Heart left ventricle (tissue), 16 donors: ENCODE measurements around the gene ITSN1. TPM values are rescaled to one million over a fixed set of nuclear protein-coding genes. Genes with fewer than 3 reads are reported as not detected.

Source experiments
- ATAC-seq, 4 donors: fragments of 200-7000 bp; cut with Tn5 transposase; one replicate each; pipeline ENCODE4 v1.9.1; 2020 to 2022; ENCODE audit warnings: moderate library complexity in 4 of 4, mild to moderate bottlenecking in 3 of 4, moderate number of reproducible peaks in 1 of 4
- DNase-seq, 5 donors: peaks; one replicate each; pipeline ENCODE4 v3.0.0-alpha.2; 2020
- H3K27ac ChIP-seq, 12 donors: fragments of 200-600 bp; sonication (generic) in 4 of 12; one replicate each; pipeline versions ENCODE4 v1.5.0 to v1.8.0; 2016 to 2022; ENCODE audit warnings: mild to moderate bottlenecking in 2 of 12
- H3K27me3 ChIP-seq, 9 donors: fragments of 200-600 bp; sonication (generic) in 2 of 9; one replicate each; pipeline versions ENCODE4 v1.5.1 to v1.8.0; 2016 to 2022; ENCODE audit warnings: mild to moderate bottlenecking in 3 of 9
- H3K36me3 ChIP-seq, 9 donors: fragments of 200-600 bp; sonication (generic) in 2 of 9; one replicate each; pipeline versions ENCODE4 v1.5.0 to v1.8.0; 2018 to 2022; ENCODE audit warnings: mild to moderate bottlenecking in 2 of 9
- H3K4me1 ChIP-seq, 12 donors: fragments of 200-600 bp; sonication (generic) in 4 of 12; one replicate each; pipeline versions ENCODE4 v1.5.0 to v1.8.0; 2016 to 2022; ENCODE audit warnings: mild to moderate bottlenecking in 3 of 12
- H3K4me3 ChIP-seq, 12 donors: fragments of 200-600 bp; sonication (generic) in 4 of 12; one replicate each; pipeline versions ENCODE4 v1.5.0 to v1.8.0; 2017 to 2022; ENCODE audit warnings: mild to moderate bottlenecking in 9 of 12, moderate library complexity in 4 of 12
- H3K9me3 ChIP-seq, 12 donors: fragments of 200-600 bp; sonication (generic) in 4 of 12; one replicate each; pipeline versions ENCODE4 v1.5.0 to v1.8.0; 2016 to 2022; ENCODE audit warnings: mild to moderate bottlenecking in 1 of 12
- POLR2A ChIP-seq, 2 donors: fragments of 450-650 bp; IDR thresholded peaks; one replicate each; pipeline ENCODE4 v1.6.1; 2017; ENCODE audit warnings: antibody characterized with exemption in 2 of 2, mild to moderate bottlenecking in 2 of 2, moderate library complexity in 2 of 2
- WGBS, 4 donors: extraction: QIAGEN DNeasy Blood & Tissue Kit in 2 of 4; methylation state at CpG; one replicate each; pipeline versions ENCODE4 v1.1.5 to v1.1.7; 2013 to 2018; 5-methylcytosine and 5-hydroxymethylcytosine counted together
- intact Hi-C, 10 donors: fragments of 100-400 bp; cut with DNase I; formaldehyde crosslinking; loops; one replicate each; pipeline versions ENCODE4 v1.11.1 to v1.14.2; 2022
- polyA plus RNA-seq, 2 donors: library from polyadenylated mRNA; stranded (reverse); fragments of 200-250 nt; gene quantifications; one replicate each; pipeline ENCODE4 v1.2.3, GENCODE V29; 2013
- total RNA-seq, 9 donors: library from RNA; depleted of rRNA in 2 of 9; stranded (reverse); fragments of >200 nt in 2 of 9; fragmentation: NEBNext Ultra II Directional in 3 of 9; extraction: Animal tissue kit (Norgen Biotek cat#: 25700) in 3 of 9; gene quantifications; one replicate each; pipeline versions ENCODE4 v1.1.0 to v1.2.4, GENCODE V29; 2016 to 2023
- TF ChIP-seq, protein P1 (sequence below), 12 donors: fragments of 200-600 bp; sonication (generic) in 4 of 12; IDR thresholded peaks; one replicate each; pipeline versions ENCODE4 v1.5.0 to v1.8.0; 2018 to 2022; ENCODE audit warnings: antibody characterized with exemption in 12 of 12, mild to moderate bottlenecking in 5 of 12
- donor health status: ischemic (EF 13 %, LVEDD 7.1; RV severe dilation, severe dysfunction).
- donor health status: healthy with polysubstance abuse.
- donor health status: DM: no; HTN: yes; CAD: no.
- donor health status: DM: no; HTN: no; CAD: no.
- donor health status: ischemic (EF 25% LVEDD 6.9; RV normal size, moderate dysfunction).
- donor health status: ischemic (EF 25% LVEDD 5.7; RV mildly dilated, moderate dysfunction).
- donor health status: healthy.
- donor health status: DM: yes; HTN: yes; CAD: no.
- donor health status: ischemic (EF 35%, LVEDD 5.7; RV mildly dilated, moderate dysfunction).
- donor health status: nonischemic (EF 11% LVEDD 7.7; RV severe dilation, severe dysfunction).
- donor health status: DM: yes; HTN: yes; CAD: no.
- donor health status: PGD.
- donor health status: ischemic (EF 29% LVEDD 5.4; RV normal size, mild dysfunction).
- donor health status: nonischemic (EF 23%, LVEDD 6.1; RV moderate dilation, normal function).

Gene ITSN1
- total and polyA plus RNA-seq, 11 donors, result 17.2 to 51.5 (median 34.0) TPM

DNA sequence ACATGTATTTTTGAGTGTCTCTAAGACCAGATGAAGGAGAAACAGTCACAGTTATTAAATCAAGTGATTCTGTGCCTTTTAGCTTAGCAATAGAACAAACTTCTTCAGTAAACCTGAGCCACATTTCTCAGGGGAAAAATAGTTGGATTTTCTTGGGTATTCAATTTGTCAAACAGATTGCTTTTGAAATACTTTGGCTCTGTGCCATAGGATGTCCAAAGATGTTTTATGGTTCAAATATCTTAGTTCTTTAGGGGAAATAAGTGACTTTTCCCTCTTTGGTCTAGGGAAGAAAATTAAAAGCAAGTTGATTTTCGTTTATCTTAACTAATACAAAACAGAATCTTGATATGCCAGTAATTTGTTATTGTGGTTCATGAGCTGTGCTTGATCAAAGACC lies 147.4 kb downstream of the ITSN1 start:
- Histone ChIP-seq H3K4me1 (no peaks in the 10 kb centered on the region), H3K27ac (no peak overlapping the region), H3K9me3 (no peaks in the 10 kb centered on the region), H3K27me3 (no peaks in the 10 kb centered on the region), H3K4me3 (no peak overlapping the region), H3K36me3 (peaks cover 0 to 18% (median 10%) of the 10 kb centered on the region in 9 donors)
- intact Hi-C loops, result loop anchor here in 1 of 10 donors (5.0 kb wide), 1 partner anchor 38 kb away; no protein-coding TSS in a partner anchor
- ATAC-seq (no peak), DNase-seq (no peak)
- TF ChIP-seq, protein P1, sequence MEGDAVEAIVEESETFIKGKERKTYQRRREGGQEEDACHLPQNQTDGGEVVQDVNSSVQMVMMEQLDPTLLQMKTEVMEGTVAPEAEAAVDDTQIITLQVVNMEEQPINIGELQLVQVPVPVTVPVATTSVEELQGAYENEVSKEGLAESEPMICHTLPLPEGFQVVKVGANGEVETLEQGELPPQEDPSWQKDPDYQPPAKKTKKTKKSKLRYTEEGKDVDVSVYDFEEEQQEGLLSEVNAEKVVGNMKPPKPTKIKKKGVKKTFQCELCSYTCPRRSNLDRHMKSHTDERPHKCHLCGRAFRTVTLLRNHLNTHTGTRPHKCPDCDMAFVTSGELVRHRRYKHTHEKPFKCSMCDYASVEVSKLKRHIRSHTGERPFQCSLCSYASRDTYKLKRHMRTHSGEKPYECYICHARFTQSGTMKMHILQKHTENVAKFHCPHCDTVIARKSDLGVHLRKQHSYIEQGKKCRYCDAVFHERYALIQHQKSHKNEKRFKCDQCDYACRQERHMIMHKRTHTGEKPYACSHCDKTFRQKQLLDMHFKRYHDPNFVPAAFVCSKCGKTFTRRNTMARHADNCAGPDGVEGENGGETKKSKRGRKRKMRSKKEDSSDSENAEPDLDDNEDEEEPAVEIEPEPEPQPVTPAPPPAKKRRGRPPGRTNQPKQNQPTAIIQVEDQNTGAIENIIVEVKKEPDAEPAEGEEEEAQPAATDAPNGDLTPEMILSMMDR (IDR thresholded peaks at IDR 0.05), result no peak
- no peak for TF ChIP-seq POLR2A (IDR thresholded peaks at IDR 0.05)
- 55 to 71% (median 64%) methylated on average over 1 of the region's 1 CpG for WGBS, 4 donors

DNA sequence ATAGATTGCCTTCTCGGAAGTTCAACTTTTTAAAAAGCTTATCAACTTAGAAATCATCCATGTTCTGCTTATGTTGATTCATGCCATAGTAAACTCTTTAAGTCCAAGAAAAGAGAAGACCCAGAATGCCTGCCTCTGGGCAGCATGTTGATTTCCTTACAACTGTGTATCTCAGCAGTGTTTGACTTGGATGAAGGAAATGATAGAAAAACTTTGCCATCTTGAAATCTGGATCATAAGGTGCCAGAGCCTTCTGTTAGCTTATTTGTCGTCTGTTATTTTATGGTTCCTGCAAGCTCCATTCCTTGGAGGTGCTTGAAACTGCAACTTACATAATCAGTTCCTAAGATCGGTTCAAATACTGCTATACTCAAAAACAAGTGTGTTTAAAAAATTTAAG lies 148.8 kb downstream of the ITSN1 start:
- Histone ChIP-seq H3K27me3 (no peaks in the 10 kb centered on the region), H3K4me1 (no peaks in the 10 kb centered on the region), H3K9me3 (no peaks in the 10 kb centered on the region), H3K27ac (no peak overlapping the region), H3K36me3 (peaks cover 0 to 32% (median 16%) of the 10 kb centered on the region in 9 donors), H3K4me3 (no peak overlapping the region)
- TF ChIP-seq, protein P1 (IDR thresholded peaks at IDR 0.05), result no peak
- no peak for TF ChIP-seq POLR2A (IDR thresholded peaks at IDR 0.05)
- intact Hi-C loops, result loop anchor here in 1 of 10 donors (5.0 kb wide), 1 partner anchor 36 kb away; no protein-coding TSS in a partner anchor
- DNase-seq (no peak), ATAC-seq (no peak)
- WGBS, 4 donors, result 90 to 96% (median 94%) methylated on average over 3 of the region's 3 CpGs

DNA sequence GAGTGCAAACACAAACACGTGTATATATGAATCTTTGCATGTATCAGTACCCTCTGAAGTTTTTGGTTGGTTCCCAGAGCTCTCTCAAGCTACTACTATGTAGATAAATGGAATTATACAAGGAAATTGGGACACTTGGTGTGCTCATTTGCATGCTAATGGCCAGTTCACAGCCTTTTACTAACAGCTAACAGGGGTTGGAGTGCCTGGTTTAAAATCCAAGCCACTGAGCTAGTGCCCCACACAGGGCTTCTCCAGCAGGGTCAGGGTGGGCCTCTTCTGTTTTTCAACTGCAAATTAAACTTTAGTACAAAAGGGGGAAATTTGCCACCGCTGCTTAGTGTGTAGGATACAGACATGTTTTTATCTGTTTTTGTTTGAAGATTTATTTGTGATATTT lies 152.3 kb downstream of the ITSN1 start:
- DNase-seq, result no peak
- no peaks in the 10 kb centered on the region for H3K27me3 ChIP-seq
- no peak overlapping the region for H3K4me3 ChIP-seq
- TF ChIP-seq, protein P1 (IDR thresholded peaks at IDR 0.05), result no peak
- TF ChIP-seq POLR2A (IDR thresholded peaks at IDR 0.05), result no peak
- H3K9me3 ChIP-seq, result no peaks in the 10 kb centered on the region
- H3K36me3 ChIP-seq, result peaks cover 0 to 54% (median 34%) of the 10 kb centered on the region in 9 donors
- intact Hi-C loops, result loop anchor here in 1 of 10 donors (5.0 kb wide), 1 partner anchor 33 kb away; no protein-coding TSS in a partner anchor
- ATAC-seq, result no peak
- no peak overlapping the region for H3K27ac ChIP-seq
- WGBS, 4 donors, result 61 to 81% (median 70%) methylated on average over 2 of the region's 2 CpGs
- peaks cover 0 to 11% (median 0%) of the 10 kb centered on the region in 12 donors for H3K4me1 ChIP-seq

DNA sequence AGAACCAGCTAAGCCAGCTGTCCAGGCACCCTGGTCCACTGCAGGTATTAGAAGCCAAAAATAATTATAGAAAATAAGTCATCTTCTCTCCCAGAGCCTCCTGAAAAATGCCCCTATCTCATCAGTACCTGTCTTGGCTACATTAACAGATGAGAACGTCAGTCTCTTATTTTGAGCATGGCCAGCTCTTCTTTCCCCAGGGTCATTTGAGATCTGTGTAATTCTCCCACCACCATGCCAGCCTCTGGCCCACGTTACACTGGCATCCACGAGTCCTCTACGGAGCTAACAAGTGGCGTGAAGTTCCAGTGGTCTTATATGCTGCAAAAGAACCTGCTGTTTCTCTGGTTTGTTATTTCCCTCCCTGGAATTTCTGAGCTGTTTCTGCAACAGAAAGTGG lies 155.3 kb downstream of the ITSN1 start:
- no peak for ATAC-seq
- intact Hi-C loops, result no loop called here
- no peaks in the 10 kb centered on the region for H3K27me3 ChIP-seq
- no peak for DNase-seq
- H3K4me3 ChIP-seq, result no peak overlapping the region
- no peak overlapping the region for H3K27ac ChIP-seq
- TF ChIP-seq POLR2A (IDR thresholded peaks at IDR 0.05), result no peak
- TF ChIP-seq, protein P1 (IDR thresholded peaks at IDR 0.05), result no peak
- no peaks in the 10 kb centered on the region for H3K9me3 ChIP-seq
- H3K4me1 ChIP-seq, result peaks cover 0 to 13% (median 0%) of the 10 kb centered on the region in 12 donors
- WGBS, 4 donors, result 76 to 87% (median 82%) methylated on average over 5 of the region's 5 CpGs
- H3K36me3 ChIP-seq, result peaks cover 0 to 65% (median 38%) of the 10 kb centered on the region in 9 donors
